ENCODE data around the gene EHD3. TPM values are rescaled to one million over a fixed set of nuclear protein-coding genes. Genes with fewer than 3 reads are reported as not detected.

Gene EHD3
- total and polyA plus RNA-seq, 2 of the 8 experiments (the other 6 are each of a cell fraction or from before 2014, with no cell fraction given), result 9.3 to 12.0 TPM

DNA sequence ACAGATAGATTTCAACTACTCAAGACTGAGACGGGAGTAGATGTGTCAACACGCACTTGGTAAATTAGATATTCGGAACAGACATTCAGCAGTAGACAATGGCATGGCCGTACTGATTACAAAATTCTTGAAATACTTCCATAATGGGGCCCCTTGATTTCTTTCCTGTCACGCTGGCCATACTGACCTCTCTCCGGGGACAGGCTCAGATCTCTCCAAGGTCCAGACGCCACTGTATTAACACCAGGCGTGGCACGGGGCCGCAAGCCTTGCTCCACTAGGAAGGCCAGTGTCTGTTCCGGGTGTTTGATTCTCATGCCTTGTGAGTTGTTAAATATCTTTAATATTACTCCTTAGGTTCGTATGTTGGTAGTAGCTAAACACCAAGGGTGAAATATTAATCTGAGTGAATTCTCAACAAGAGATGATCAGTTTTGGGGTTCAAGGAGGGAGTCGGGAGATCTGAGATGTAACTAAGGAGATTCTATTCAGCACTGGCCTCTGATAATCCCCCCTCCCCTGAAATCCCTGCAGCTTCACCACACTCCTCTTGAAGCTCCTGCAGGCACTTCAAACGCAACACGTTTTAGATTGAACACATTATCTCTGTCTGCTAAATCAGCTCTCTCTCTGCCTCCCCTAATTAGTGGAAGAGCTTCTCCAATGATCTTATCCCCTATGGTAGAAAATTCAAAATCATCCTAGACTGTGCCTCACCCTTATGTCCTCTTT lies 2.2 kb upstream of the EHD3 start:
- CTCF ChIA-PET (ENCODE audit: partially characterized antibody), result interaction anchor here (0.6 to 2.8 kb wide), 6 partner anchors 9 to 131 kb away, joined by 3 to 14 read pairs (median 4); no protein-coding TSS in a partner anchor

More for the DNA sequence above, 2.2 kb upstream of the EHD3 start:
- Histone ChIP-seq H3K4me1 (replicated peaks in 1 of 4; ENCODE audit: control insufficient read depth in 3 of 4, insufficient read depth in 4 of 4, low read length in 3 of 4) (peaks cover 4 to 6% (median 4%) of the 10 kb centered on the region in 4 experiments; a peak in 5 of 7 replicates), H3K23me2 (ENCODE audit: low read depth, low read length) (peaks cover 5% of the 10 kb centered on the region; the same call in 1 of the 2 replicates), H2BK120ac (replicated peaks; ENCODE audit: low read depth, low read length) (no peak overlapping the region), H2AK5ac (ENCODE audit: low read depth, low read length) (no peak overlapping the region), H3K27ac (ENCODE audit: low read depth, low read length) (no peak overlapping the region), H2BK5ac (ENCODE audit: low read depth, low read length) (no peak overlapping the region), H3K4me3 (ENCODE audit: extremely low read depth in 1 of 4, insufficient read depth in 2 of 4, low read depth in 3 of 4, low read length in 4 of 4) (no peak overlapping the region), H3K18ac (ENCODE audit: extremely low read depth, low read length) (no peak overlapping the region), H4K5ac (ENCODE audit: insufficient read length, low read depth, low read length) (no peak overlapping the region), H3K4ac (replicated peaks; ENCODE audit: insufficient read length, low read depth, low read length) (no peak overlapping the region), H3K23ac (ENCODE audit: insufficient read length) (no peak overlapping the region), H3K79me1 (ENCODE audit: low read depth, low read length) (no peaks in the 10 kb centered on the region), H2BK20ac (ENCODE audit: low read length) (no peak overlapping the region), H3K9me3 (ENCODE audit: insufficient read depth in 2 of 2, low read depth in 1 of 2, low read length in 1 of 2) (no peaks in the 10 kb centered on the region), H2BK15ac (ENCODE audit: low read length) (no peak overlapping the region), H3K36me3 (ENCODE audit: control insufficient read depth in 2 of 4, insufficient read depth in 4 of 4, low read length in 3 of 4) (no peaks in the 10 kb centered on the region), H3K9ac (replicated peaks in 1 of 4; ENCODE audit: extremely low read depth in 1 of 4, low read depth in 3 of 4, low read length in 3 of 4) (no peak overlapping the region), H3K14ac (ENCODE audit: insufficient read length) (no peak overlapping the region), H3K56ac (replicated peaks; ENCODE audit: insufficient read length, low read depth, low read length) (no peak overlapping the region), H2BK12ac (ENCODE audit: low read depth, low read length) (no peak overlapping the region), H3K79me2 (ENCODE audit: control insufficient read depth in 1 of 2, insufficient read depth in 2 of 2, low read length in 2 of 2) (no peaks in the 10 kb centered on the region), H3K4me2 (ENCODE audit: insufficient read depth in 1 of 2, low read depth in 2 of 2, low read length in 2 of 2) (no peak overlapping the region), H4K20me1 (replicated peaks in 1 of 2; ENCODE audit: control insufficient read depth in 1 of 2, insufficient read depth in 2 of 2, low read length in 2 of 2) (no peaks in the 10 kb centered on the region), H4K8ac (ENCODE audit: extremely low read depth, insufficient read depth, low read length) (no peak overlapping the region), H4K91ac (replicated peaks; ENCODE audit: insufficient read length, low read length) (no peak overlapping the region), H3K27me3 (replicated peaks in 1 of 4; ENCODE audit: control insufficient read depth in 3 of 4, extremely low read depth in 1 of 4, insufficient read depth in 3 of 4, low read length in 3 of 4) (peaks cover 0 to 8% (median 5%) of the 10 kb centered on the region in 4 experiments; a peak in 4 of 7 replicates), H2AFZ (ENCODE audit: low read length) (no peak overlapping the region)
- DNase-seq (ENCODE audit: low read depth in 1 of 2, low spot score in 2 of 2) (no peak), FAIRE-seq (no peak)
- TF ChIP-seq, protein P1, sequence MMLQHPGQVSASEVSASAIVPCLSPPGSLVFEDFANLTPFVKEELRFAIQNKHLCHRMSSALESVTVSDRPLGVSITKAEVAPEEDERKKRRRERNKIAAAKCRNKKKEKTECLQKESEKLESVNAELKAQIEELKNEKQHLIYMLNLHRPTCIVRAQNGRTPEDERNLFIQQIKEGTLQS (IDR thresholded peaks at IDR 0.05; ENCODE audit: insufficient read depth, low read depth, low read length), result no peak
- POLR2A ChIA-PET (ENCODE audit: partially characterized antibody), result no interaction called here
- 84% methylated on average over 15 of the region's 15 CpGs; no CpG with 5 or more reads in 1 of the 2 experiments for WGBS, 2 experiments (ENCODE audit: extremely low coverage in 1 of 2, insufficient coverage in 1 of 2, insufficient read length in 1 of 2, insufficient replicate concordance in 2 of 2, low coverage in 1 of 2, low lambda C conversion rate in 2 of 2, missing lambda C conversion rate in 1 of 2)

All from H1 (cell line).